Bronchial epithelial cell (primary cell): ENCODE data around the gene RNF26. TPM values are rescaled to one million over a fixed set of nuclear protein-coding genes. Genes with fewer than 3 reads are reported as not detected.
A peak's percentile ranks its signal among the peaks of the same experiment; 100 is the strongest.
"Not testable (repeated sequence)": the region's sequence is repeated elsewhere in the genome, so short reads cannot be mapped to it uniquely, and the experiment has no call there.

Experiments used
- DNase-seq: peaks from one replicate; pipeline ENCODE4 v3.0.0-alpha.2; 2010; ENCODE audit warnings: low read depth
- FAIRE-seq: peaks from 2 replicates; lab custom pipeline; 2011; peaks lifted over from hg19 to GRCh38; lab: Jason Lieb, UNC
- H3K27me3 ChIP-seq: 2 replicates; pipeline ENCODE4 v1.5.1; 2011; ENCODE audit warnings: low read length; ENCODE audit not compliant: control insufficient read depth, insufficient read depth
- H3K36me3 ChIP-seq: 2 replicates; pipeline ENCODE4 v1.5.1; 2011; ENCODE audit warnings: low read length; ENCODE audit not compliant: control insufficient read depth, insufficient read depth
- H3K4me3 ChIP-seq: 2 replicates; pipeline ENCODE4 v1.5.1; 2011; ENCODE audit warnings: mild to moderate bottlenecking, low read depth, low read length, control low read depth
- CTCF ChIP-seq: IDR thresholded peaks from 2 replicates; pipeline ENCODE4 v1.5.1; 2011; ENCODE audit warnings: mild to moderate bottlenecking, moderate library complexity, low read length, control low read depth, inconsistent platforms; ENCODE audit not compliant: insufficient read depth, severe bottlenecking
- total RNA-seq: library from RNA; depleted of rRNA; stranded (reverse); fragments of >200 nt; gene quantifications from 2 replicates; pipeline ENCODE4 v1.2.1, GENCODE V29; 2014

The RNF26 gene
- total RNA-seq, 1 donor from 2014 or later, result 2.4 TPM

- no peak for TF ChIP-seq CTCF
- Histone ChIP-seq H3K27me3 (no peaks in the 10 kb centered on the region), H3K4me3 (no peak overlapping the region), H3K36me3 (no peaks in the 10 kb centered on the region)
- DNase-seq (no peak), FAIRE-seq (no peak)
These were observed 46.0 kb downstream of the RNF26 start for GRCh38 chr11:119380160-119380826.

GRCh38 chr11:119380827-119381180 lies 46.5 kb downstream of the RNF26 start:
- no peak for TF ChIP-seq CTCF
- Histone ChIP-seq H3K27me3 (no peaks in the 10 kb centered on the region), H3K4me3 (peak overlapping the region; percentile 47), H3K36me3 (no peaks in the 10 kb centered on the region)
- DNase-seq (no peak), FAIRE-seq (no peak)

GRCh38 chr11:119381181-119381988 lies 47.1 kb downstream of the RNF26 start, which contains the start of gene USP2:
Gene USP2 (minus strand): TSS chr11:119381690. CDS start chr11:119373480, 8,210 bp downstream.
- H3K36me3 ChIP-seq, result no peaks in the 10 kb centered on the region
- TF ChIP-seq CTCF, result peak; percentile 94
- DNase-seq (peak; percentile 95), FAIRE-seq (no peak)
- peak within 1 kb of the TSS; percentile 47 for H3K4me3 ChIP-seq
- no peaks in the 10 kb centered on the region for H3K27me3 ChIP-seq

- Histone ChIP-seq H3K4me3 (peak overlapping the region; percentile 10), H3K36me3 (no peaks in the 10 kb centered on the region), H3K27me3 (no peaks in the 10 kb centered on the region)
- FAIRE-seq, result no peak
- no peak for TF ChIP-seq CTCF
- no peak for DNase-seq
These were observed 47.8 kb downstream of the RNF26 start for GRCh38 chr11:119382101-119382500.

- not testable (repeated sequence) for H3K27me3 ChIP-seq, H3K36me3 ChIP-seq, FAIRE-seq, DNase-seq, H3K4me3 ChIP-seq
These were observed 48.2 kb downstream of the RNF26 start for GRCh38 chr11:119382513-119382912.

- H3K36me3 ChIP-seq, result no peaks in the 10 kb centered on the region
- no peaks in the 10 kb centered on the region for H3K27me3 ChIP-seq
- FAIRE-seq (peak; percentile 73), DNase-seq (no peak)
- H3K4me3 ChIP-seq, result no peak overlapping the region
- TF ChIP-seq CTCF, result no peak
These were observed 50.0 kb downstream of the RNF26 start for GRCh38 chr11:119384332-119384731.

Other genes starting within 250 kb of the RNF26 start
- gene HMBS, start 249.6 kb upstream of the RNF26 start, total RNA-seq, result 6.3 and 10.0 TPM in 2 replicates
- 9.5 and 12.1 TPM in 2 replicates for gene DPAGT1, start 232.7 kb upstream of the RNF26 start, total RNA-seq
- 1.3 and 2.3 TPM in 2 replicates for gene C2CD2L, start 227.2 kb upstream of the RNF26 start, total RNA-seq
- 12.4 TPM in 2 replicates for gene HINFP, start 212.9 kb upstream of the RNF26 start, total RNA-seq
- under 0.01 and 0.13 TPM in 2 replicates for gene ABCG4, start 185.5 kb upstream of the RNF26 start, total RNA-seq
- 13.7 and 44.8 TPM in 2 replicates for gene NLRX1, start 165.8 kb upstream of the RNF26 start, total RNA-seq
- gene NHERF4, start 149.1 kb upstream of the RNF26 start, total RNA-seq, result 0.13 TPM in 1 of 2 replicates, not detected in the other
- gene CBL, start 128.2 kb upstream of the RNF26 start, total RNA-seq, result 5.5 and 6.4 TPM in 2 replicates
- gene MCAM, start 17.4 kb upstream of the RNF26 start, total RNA-seq, result 25.7 and 36.3 TPM in 2 replicates
- gene C1QTNF5, start 6.4 kb downstream of the RNF26 start, total RNA-seq, result 0.90 and 1.3 TPM in 2 replicates
- gene MFRP, start 12.2 kb downstream of the RNF26 start, total RNA-seq, result not detected in 2 replicates
- gene USP2, start 47.2 kb downstream of the RNF26 start, total RNA-seq, result 0.26 and 1.2 TPM in 2 replicates
- 0.13 and 2.1 TPM in 2 replicates for gene THY1, start 88.6 kb downstream of the RNF26 start, total RNA-seq